Aorta (tissue), 5 donors: Measurements from ENCODE around the gene RBM4. TPM values are rescaled to one million over a fixed set of nuclear protein-coding genes. Genes with fewer than 3 reads are reported as not detected.

Experiments used
- ATAC-seq: fragments of 200-7000 bp; cut with Tn5 transposase; one replicate; pipeline ENCODE4 v1.9.1; 2022; ENCODE audit warnings: moderate library complexity; ENCODE audit not compliant: low FRiP score
- DNase-seq, 2 donors: peaks; one replicate each; pipeline ENCODE4 v3.0.0-alpha.2; 2020
- H3K27ac ChIP-seq, 2 donors: one replicate each; pipeline ENCODE4 v1.5.1; 2013; ENCODE audit warnings: low read length in 2 of 2, mild to moderate bottlenecking in 2 of 2, moderate library complexity in 2 of 2, control low read depth in 1 of 2, inconsistent platforms in 1 of 2, low read depth in 1 of 2
- H3K27me3 ChIP-seq, 2 donors: one replicate each; pipeline ENCODE4 v1.6.1; 2013; ENCODE audit warnings: control low read depth in 1 of 2, low read length in 1 of 2, mild to moderate bottlenecking in 1 of 2, moderate library complexity in 1 of 2; ENCODE audit not compliant: insufficient read depth in 2 of 2, control insufficient read depth in 1 of 2
- H3K36me3 ChIP-seq, 2 donors: one replicate each; pipeline ENCODE4 v1.6.1; 2013; ENCODE audit warnings: control low read depth in 1 of 2, low read length in 1 of 2, mild to moderate bottlenecking in 1 of 2; ENCODE audit not compliant: insufficient read depth in 2 of 2, control insufficient read depth in 1 of 2
- H3K4me1 ChIP-seq, 2 donors: one replicate each; pipeline ENCODE4 v1.6.1; 2013; ENCODE audit warnings: low read length in 2 of 2, control low read depth in 1 of 2, mild to moderate bottlenecking in 1 of 2, moderate library complexity in 1 of 2; ENCODE audit not compliant: insufficient read depth in 2 of 2, control insufficient read depth in 1 of 2
- H3K4me3 ChIP-seq, 2 donors: one replicate each; pipeline ENCODE4 v1.5.1; 2013; ENCODE audit warnings: low read length in 2 of 2, control low read depth in 1 of 2, mild to moderate bottlenecking in 1 of 2
- H3K9me3 ChIP-seq: one replicate; pipeline ENCODE4 v1.6.1; 2013; ENCODE audit warnings: mild to moderate bottlenecking, low read length; ENCODE audit not compliant: control insufficient read depth
- WGBS, 2 donors: extraction: QIAGEN DNeasy Blood & Tissue Kit; methylation state at CpG; one replicate each; pipeline ENCODE4 v1.1.7; 2013; 5-methylcytosine and 5-hydroxymethylcytosine counted together
- intact Hi-C, 2 donors: fragments of 100-400 bp; cut with DNase I; formaldehyde crosslinking; loops; one replicate each; pipeline versions ENCODE4 v1.14.2 to v1.15.0; 2022
- polyA plus RNA-seq, 2 donors: library from polyadenylated mRNA; stranded (reverse); fragments of 200-250 nt; gene quantifications; one replicate each; pipeline ENCODE4 v1.2.3, GENCODE V29; 2013
- total RNA-seq, 2 donors: library from RNA; stranded (reverse); fragmentation: NEBNext Ultra II Directional; extraction: Animal tissue kit (Norgen Biotek cat#: 25700); gene quantifications; one replicate each; pipeline ENCODE4 v1.2.1, GENCODE V29; 2021
- donor health status: healthy with polysubstance abuse.
- donor health status: Bipolar disorder and iron deficiency.
- donor health status: DM: no; HTN: no; CAD: no.
- donor health status: DM: no; HTN: no; CAD: no.
- donor health status: DM: yes; HTN: yes; CAD: no.

RBM4 gene
- total and polyA plus RNA-seq, 4 donors = 78.6 to 98.1 (median 89.0) TPM

GRCh38 chr11:66677599-66678375, 39.3 kb downstream of the RBM4 start, which contains the start of gene RBM4B:
Gene RBM4B (minus strand): TSS chr11:66677887. CDS start chr11:66677079, 808 bp downstream.
- H3K27ac ChIP-seq = peak within 1 kb of the TSS; percentile 78 to 95
- H3K36me3 ChIP-seq = no peaks in the 10 kb centered on the region
- peak within 1 kb of the TSS; percentile 61 to 63 for H3K4me3 ChIP-seq
- WGBS, 2 donors = 0% methylated on average over 61 of the region's 61 CpGs
- intact Hi-C loops = loop anchor here (1.0 to 5.0 kb wide), 2 partner anchors 40 to 98 kb away; partner anchors contain the start of gene RBM4 (in 1 of the 2)
- no peaks in the 10 kb centered on the region for H3K9me3 ChIP-seq
- H3K4me1 ChIP-seq = no peaks in the 10 kb centered on the region
- H3K27me3 ChIP-seq = no peaks in the 10 kb centered on the region
- ATAC-seq (peak; percentile 99), DNase-seq (peak; percentile 98 to 99)

GRCh38 chr11:66680966-66681645, 42.6 kb downstream of the RBM4 start:
- no peak overlapping the region for H3K4me3 ChIP-seq
- no peaks in the 10 kb centered on the region for H3K36me3 ChIP-seq
- intact Hi-C loops = loop anchor here in 1 of 2 donors (10.0 kb wide), 1 partner anchor 276 kb away; no protein-coding TSS in a partner anchor
- H3K4me1 ChIP-seq = no peaks in the 10 kb centered on the region
- no peak for DNase-seq
- 90 to 94% methylated on average over 7 of the region's 7 CpGs for WGBS, 2 donors
- H3K27me3 ChIP-seq = no peaks in the 10 kb centered on the region
- H3K27ac ChIP-seq = no peak overlapping the region
- no peak for ATAC-seq
- no peaks in the 10 kb centered on the region for H3K9me3 ChIP-seq

GRCh38 chr11:66683877-66684276, 45.4 kb downstream of the RBM4 start:
- DNase-seq (peak in 1 of 2 donors; percentile 15), ATAC-seq (no peak)
- Histone ChIP-seq H3K36me3 (no peaks in the 10 kb centered on the region), H3K9me3 (no peaks in the 10 kb centered on the region), H3K27me3 (no peaks in the 10 kb centered on the region), H3K4me1 (no peaks in the 10 kb centered on the region), H3K27ac (no peak overlapping the region), H3K4me3 (no peak overlapping the region)
- 93 to 97% methylated on average over 8 of the region's 8 CpGs for WGBS, 2 donors
- intact Hi-C loops = loop anchor here in 1 of 2 donors (10.0 kb wide), 1 partner anchor 279 kb away; no protein-coding TSS in a partner anchor

GRCh38 chr11:66684635-66685034, 46.1 kb downstream of the RBM4 start:
- DNase-seq (no peak), ATAC-seq (no peak)
- intact Hi-C loops = loop anchor here in 1 of 2 donors (10.0 kb wide), 1 partner anchor 280 kb away; no protein-coding TSS in a partner anchor
- Histone ChIP-seq H3K4me1 (no peaks in the 10 kb centered on the region), H3K27me3 (no peaks in the 10 kb centered on the region), H3K36me3 (no peaks in the 10 kb centered on the region), H3K9me3 (no peaks in the 10 kb centered on the region), H3K4me3 (no peak overlapping the region), H3K27ac (no peak overlapping the region)
- WGBS, 2 donors = 93 to 100% methylated on average over 2 of the region's 2 CpGs

GRCh38 chr11:66685276-66686099, 47.0 kb downstream of the RBM4 start:
- Histone ChIP-seq H3K9me3 (no peaks in the 10 kb centered on the region), H3K36me3 (no peaks in the 10 kb centered on the region), H3K27ac (no peak overlapping the region), H3K27me3 (no peaks in the 10 kb centered on the region), H3K4me3 (no peak overlapping the region), H3K4me1 (no peaks in the 10 kb centered on the region)
- DNase-seq (peak in 1 of 2 donors; percentile 67), ATAC-seq (no peak)
- intact Hi-C loops = loop anchor here in 1 of 2 donors (10.0 kb wide), 1 partner anchor 281 kb away; no protein-coding TSS in a partner anchor
- 82 to 83% methylated on average over 27 of the region's 27 CpGs for WGBS, 2 donors

- DNase-seq = peak in 1 of 2 donors; percentile 58
Observed at GRCh38 chr11:66686100-66686785, 47.7 kb downstream of the RBM4 start.

GRCh38 chr11:66686801-66687750, 48.6 kb downstream of the RBM4 start:
- H3K4me3 ChIP-seq = no peak overlapping the region
- H3K27me3 ChIP-seq = no peaks in the 10 kb centered on the region
- H3K9me3 ChIP-seq = no peaks in the 10 kb centered on the region
- no peak overlapping the region for H3K27ac ChIP-seq
- no peaks in the 10 kb centered on the region for H3K36me3 ChIP-seq
- intact Hi-C loops = loop anchor here in 1 of 2 donors (10.0 kb wide), 1 partner anchor 282 kb away; no protein-coding TSS in a partner anchor
- peak in 1 of 2 donors; percentile 65 for DNase-seq
- no peak for ATAC-seq
- 92 to 94% methylated on average over 33 of the region's 33 CpGs for WGBS, 2 donors
- H3K4me1 ChIP-seq = no peaks in the 10 kb centered on the region

More at GRCh38 chr11:66686100-66686785, 47.7 kb downstream of the RBM4 start:
- Histone ChIP-seq H3K27me3 (no peaks in the 10 kb centered on the region), H3K9me3 (no peaks in the 10 kb centered on the region), H3K36me3 (no peaks in the 10 kb centered on the region), H3K27ac (no peak overlapping the region), H3K4me1 (no peaks in the 10 kb centered on the region), H3K4me3 (no peak overlapping the region)
- intact Hi-C loops = loop anchor here in 1 of 2 donors (10.0 kb wide), 1 partner anchor 281 kb away; no protein-coding TSS in a partner anchor
- WGBS, 2 donors = 85 to 90% methylated on average over 15 of the region's 15 CpGs
- ATAC-seq = no peak
